AG09309 (cell line): ENCODE results near the gene BRD3.

Experiments used
- DNase-seq: peaks from one replicate; pipeline ENCODE4 v3.0.0-alpha.2; 2010; ENCODE audit warnings: low read depth
- H3K4me3 ChIP-seq: 2 replicates; pipeline ENCODE4 v1.5.1; 2011; ENCODE audit warnings: mild to moderate bottlenecking, low read depth, low read length, moderate library complexity; ENCODE audit not compliant: control insufficient read depth
- CTCF ChIP-seq: IDR thresholded peaks from 2 replicates; pipeline ENCODE4 v1.5.1; 2011; ENCODE audit warnings: mild to moderate bottlenecking, low read depth, low read length, inconsistent platforms; ENCODE audit not compliant: insufficient read depth, control insufficient read depth; ENCODE audit errors: missing control alignments

Gene BRD3

DNA sequence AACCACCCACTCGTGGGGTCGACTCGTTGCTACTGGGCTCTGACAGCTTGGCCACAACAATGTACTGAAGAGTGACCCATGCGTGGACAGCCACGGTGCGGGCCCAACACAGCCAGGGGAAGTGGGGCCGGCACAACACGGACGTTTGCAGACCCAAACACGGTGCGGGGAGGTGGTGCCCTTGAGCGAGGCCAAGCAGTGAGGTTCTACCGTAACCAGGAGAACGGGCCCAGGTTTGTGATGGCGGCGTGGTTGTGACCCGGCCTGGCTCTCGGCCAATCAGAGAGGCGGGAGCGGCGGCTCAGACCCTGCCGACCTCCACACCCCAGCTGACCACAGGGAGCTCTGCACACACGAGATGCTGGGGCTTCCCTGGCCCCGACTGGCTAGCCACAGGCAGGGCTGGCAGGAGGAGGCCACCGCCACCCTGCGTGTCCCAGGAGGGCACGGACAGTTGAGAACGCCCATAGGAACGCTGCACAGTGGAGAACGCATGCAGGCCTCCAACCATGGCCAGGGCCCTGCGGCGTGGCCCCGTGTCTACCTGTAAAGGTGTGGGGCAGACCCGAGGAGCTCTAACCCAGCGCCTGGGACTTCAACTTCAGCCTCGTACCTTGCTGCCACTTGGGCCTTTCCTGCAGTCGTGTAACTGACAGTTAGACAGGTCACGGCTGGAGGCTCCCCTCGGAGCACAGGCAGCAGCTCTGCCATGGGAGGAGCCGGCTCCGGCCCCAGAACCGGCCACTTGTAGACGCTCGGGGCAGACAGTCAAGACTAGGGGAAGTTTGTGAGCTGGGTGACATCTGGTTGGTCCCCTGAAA lies 13.7 kb downstream of the BRD3 start:
- TF ChIP-seq CTCF, result no peak
- no peak overlapping the region for H3K4me3 ChIP-seq

DNA sequence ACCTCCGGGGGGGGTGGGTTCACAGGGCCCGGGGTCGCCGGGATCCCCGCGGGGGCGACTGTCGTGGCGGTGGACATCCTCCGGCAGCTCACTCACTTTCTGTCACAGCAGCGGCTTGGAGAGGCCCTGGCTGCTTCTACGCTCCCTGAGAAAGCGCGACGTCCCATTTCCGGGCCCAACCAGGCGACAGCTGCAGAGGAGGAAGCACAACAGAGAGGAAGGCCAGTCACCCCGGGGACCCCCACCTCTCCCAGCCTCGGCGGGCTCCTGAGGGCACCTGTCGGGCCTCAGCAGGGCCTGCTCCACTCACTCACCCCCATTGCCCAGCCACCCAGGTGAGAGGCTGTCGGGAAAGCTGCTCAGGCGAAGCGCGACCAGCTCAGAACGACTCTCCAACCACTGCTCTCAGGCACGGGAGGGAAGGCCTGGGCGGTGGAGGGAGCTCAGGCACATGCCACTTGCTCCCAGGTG lies 14.4 kb downstream of the BRD3 start:
- no peak overlapping the region for H3K4me3 ChIP-seq
- DNase-seq, result no peak
- no peak for TF ChIP-seq CTCF

More for the DNA sequence above, 13.7 kb downstream of the BRD3 start:
- no peak for DNase-seq

DNA sequence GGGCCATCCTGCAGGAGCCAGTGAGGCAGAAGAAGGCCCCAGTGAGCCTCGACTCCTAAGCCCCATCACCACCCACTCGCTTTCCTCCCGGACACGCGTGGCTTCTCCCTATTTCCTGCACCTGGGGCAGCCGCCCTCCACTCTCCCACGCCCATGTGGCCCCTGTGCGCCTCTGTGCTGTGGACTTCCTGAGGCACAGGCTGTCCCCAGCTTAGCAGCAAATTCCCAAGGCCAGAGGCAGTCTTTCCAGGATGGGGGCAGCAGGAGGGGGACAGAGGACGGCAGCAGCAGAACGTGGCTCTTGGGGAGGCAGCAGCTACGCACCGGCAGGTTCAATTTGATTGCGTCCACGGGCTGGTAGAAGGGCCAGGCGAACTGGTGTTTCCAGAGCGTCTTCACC lies 14.9 kb downstream of the BRD3 start:
- no peak for TF ChIP-seq CTCF
- DNase-seq, result no peak
- no peak overlapping the region for H3K4me3 ChIP-seq

GRCh38 chr9:134052491-134052890 lies 15.3 kb downstream of the BRD3 start:
- DNase-seq, result no peak
- TF ChIP-seq CTCF, result no peak
- no peak overlapping the region for H3K4me3 ChIP-seq

- H3K4me3 ChIP-seq, result no peak overlapping the region
- TF ChIP-seq CTCF, result no peak
- no peak for DNase-seq
Measured at GRCh38 chr9:134051319-134051718, 16.5 kb downstream of the BRD3 start.

GRCh38 chr9:134050726-134051125 lies 17.1 kb downstream of the BRD3 start:
- DNase-seq, result no peak
- TF ChIP-seq CTCF, result no peak
- no peak overlapping the region for H3K4me3 ChIP-seq
